SK-N-SH (cell line): ENCODE data around the gene TMCO2. TPM values are rescaled to one million over a fixed set of nuclear protein-coding genes. Genes with fewer than 3 reads are reported as not detected.

ENCODE experiments used
- CTCF ChIA-PET: fragments of 300-600, 350-600 bp; formaldehyde crosslinking; extraction: SDS; loops from one replicate; lab custom pipeline; 2021; lab: Yijun Ruan, JAX
- POLR2A ChIA-PET: fragments of 350-600 bp; sonication (Branson Sonifier 250); formaldehyde crosslinking; extraction: SDS; loops from one replicate; lab custom pipeline; 2020; ENCODE audit warnings: antibody characterized with exemption, inconsistent platforms; lab: Yijun Ruan, JAX
- DNase-seq: peaks from one replicate; pipeline ENCODE4 v3.0.0; 2012
- H2AFZ ChIP-seq: fragments of 200-600 bp; sonication (generic); 2 replicates; pipeline ENCODE4 v1.8.1; 2016; ENCODE audit warnings: antibody characterized with exemption, mild to moderate bottlenecking, low read depth
- H3F3A ChIP-seq: fragments of 200-600 bp; sonication (generic); replicated peaks from 2 replicates; pipeline ENCODE3; 2016; ENCODE audit warnings: antibody characterized with exemption, mild to moderate bottlenecking; ENCODE audit not compliant: insufficient read depth
- H3K27ac ChIP-seq, 2 experiments: fragments of 200-500 bp in 1 of 2; fragments of 200-600 bp in 1 of 2; sonication (Bioruptor generic) in 1 of 2; sonication (generic), shearing (Covaris generic) in 1 of 2; 2 replicates each; pipeline versions ENCODE4 v1.5.1 to v1.6.1; 2014 to 2016; ENCODE audit warnings: low read depth in 2 of 2, inconsistent platforms in 1 of 2, low read length in 1 of 2, mild to moderate bottlenecking in 1 of 2, mixed read lengths in 1 of 2
- H3K27me3 ChIP-seq: fragments of 200-600 bp; sonication (generic), shearing (Covaris generic); 2 replicates; pipeline ENCODE4 v1.6.1; 2016; ENCODE audit warnings: mixed run types; ENCODE audit not compliant: insufficient read depth
- H3K36me3 ChIP-seq, 2 experiments: fragments of 200-500 bp in 1 of 2; fragments of 200-600 bp in 1 of 2; sonication (Bioruptor generic) in 1 of 2; sonication (generic) in 1 of 2; replicated peaks in 1 of 2; 2 replicates each; pipeline versions ENCODE3 to v1.5.1; 2014 to 2016; ENCODE audit warnings: low read length in 1 of 2, mild to moderate bottlenecking in 1 of 2; ENCODE audit not compliant: insufficient read depth in 2 of 2, control insufficient read depth in 1 of 2
- H3K4me1 ChIP-seq, 2 experiments: fragments of 200-500 bp in 1 of 2; fragments of 200-600 bp in 1 of 2; sonication (Bioruptor generic) in 1 of 2; sonication (generic), shearing (Covaris generic) in 1 of 2; 2 replicates each; pipeline versions ENCODE4 v1.5.1 to v1.6.1; 2014 to 2016; ENCODE audit warnings: low read depth in 1 of 2, low read length in 1 of 2, mixed run types in 1 of 2; ENCODE audit not compliant: insufficient read depth in 2 of 2, control insufficient read depth in 1 of 2
- H3K4me2 ChIP-seq: fragments of 200-600 bp; sonication (generic), shearing (Covaris generic); 2 replicates; pipeline ENCODE4 v1.6.1; 2017; ENCODE audit warnings: mixed run types
- H3K4me3 ChIP-seq, 2 experiments: fragments of 200-500 bp in 1 of 2; fragments of 200-600 bp in 1 of 2; sonication (Bioruptor generic) in 1 of 2; sonication (generic), shearing (Covaris generic) in 1 of 2; 2 replicates each; pipeline versions ENCODE4 v1.5.1 to v1.8.1; 2014 to 2016; ENCODE audit warnings: low read depth in 2 of 2, inconsistent platforms in 1 of 2, low read length in 1 of 2, mild to moderate bottlenecking in 1 of 2, mixed read lengths in 1 of 2, moderate library complexity in 1 of 2
- H3K79me2 ChIP-seq: fragments of 200-600 bp; sonication (generic); 2 replicates; pipeline ENCODE4 v1.8.1; 2017; ENCODE audit warnings: mild to moderate bottlenecking; ENCODE audit not compliant: insufficient read depth
- H3K9ac ChIP-seq: fragments of 200-600 bp; sonication (generic); 2 replicates; pipeline ENCODE4 v1.6.1; 2017; ENCODE audit warnings: mixed run types
- H3K9me2 ChIP-seq: fragments of 200-600 bp; sonication (generic); 2 replicates; pipeline ENCODE4 v1.6.1; 2017; ENCODE audit warnings: mixed run types
- H3K9me3 ChIP-seq: fragments of 200-600 bp; sonication (generic); 2 replicates; pipeline ENCODE4 v1.6.1; 2017; ENCODE audit warnings: mixed run types, mild to moderate bottlenecking, moderate library complexity
- H4K20me1 ChIP-seq: fragments of 200-600 bp; sonication (generic); 2 replicates; pipeline ENCODE4 v1.6.1; 2017; ENCODE audit warnings: mild to moderate bottlenecking, mixed run types; ENCODE audit not compliant: insufficient read depth
- FOSL2 ChIP-seq: IDR thresholded peaks from 2 replicates; pipeline ENCODE4 v1.4.0; 2012; ENCODE audit warnings: low read depth, mild to moderate bottlenecking, moderate library complexity, borderline replicate concordance
- FOXJ3 ChIP-seq: sonication (generic); formaldehyde crosslinking; IDR thresholded peaks from 2 replicates; pipeline ENCODE4 v1.5.1; 2020; ENCODE audit warnings: mild to moderate bottlenecking, missing genetic modification reagents
- GATA2 ChIP-seq: sonication (generic); formaldehyde crosslinking; IDR thresholded peaks from 2 replicates; pipeline ENCODE4 v1.5.0; 2020; ENCODE audit warnings: mild to moderate bottlenecking, missing genetic modification reagents
- MAX ChIP-seq: IDR thresholded peaks from 2 replicates; pipeline ENCODE4 v1.4.0; 2012; ENCODE audit warnings: low read depth
- PBX3 ChIP-seq: IDR thresholded peaks from 2 replicates; pipeline ENCODE4; 2012
- POLR2AphosphoS5 ChIP-seq: IDR thresholded peaks from 2 replicates; pipeline ENCODE4 v1.6.1; 2012; ENCODE audit warnings: low read depth, low read length
- SMC3 ChIP-seq: IDR thresholded peaks from 2 replicates; pipeline ENCODE4 v1.6.1; 2012; ENCODE audit warnings: low read depth, low read length, improper control_type of control experiment
- TAF1 ChIP-seq: IDR thresholded peaks from 2 replicates; pipeline ENCODE4 v1.6.1; 2012; ENCODE audit warnings: low read depth, mild to moderate bottlenecking, low read length, moderate library complexity, borderline replicate concordance
- TCF12 ChIP-seq: IDR thresholded peaks from 2 replicates; pipeline ENCODE4 v1.4.0; 2012
- USF1 ChIP-seq: IDR thresholded peaks from 2 replicates; pipeline ENCODE4 v1.4.0; 2012; ENCODE audit warnings: low read depth, borderline replicate concordance
- YY1 ChIP-seq: IDR thresholded peaks from 2 replicates; pipeline ENCODE4 v1.4.0; 2012; ENCODE audit warnings: low read depth, mild to moderate bottlenecking
- ZBTB33 ChIP-seq: IDR thresholded peaks from 2 replicates; pipeline ENCODE4 v1.4.0; 2012; ENCODE audit warnings: low read depth, borderline replicate concordance
- WGBS: methylation state at CpG from one replicate; pipeline ENCODE4 v1.1.6; 2017; ENCODE audit warnings: low lambda C conversion rate; 5-methylcytosine and 5-hydroxymethylcytosine counted together
- polyA plus RNA-seq, 3 experiments: library from polyadenylated mRNA; depleted of rRNA; stranded (reverse); fragments of >200 nt; gene quantifications; 2 replicates each; pipeline ENCODE4 v1.2.3, GENCODE V29; 2012

The TMCO2 gene
- polyA plus RNA-seq, 1 of the 3 experiments (the other 2 are of a cell fraction) = not detected

- H3K4me2 ChIP-seq = no peak overlapping the region
- ChIA-PET POLR2A (no interaction called here), CTCF (interaction anchor here (1.3 to 2.4 kb wide), 6 partner anchors 16 to 131 kb away, joined by 3 to 10 read pairs (median 5); no protein-coding TSS in a partner anchor)
- 89% methylated on average over 4 of the region's 4 CpGs for WGBS
- H3K9me2 ChIP-seq = no peaks in the 10 kb centered on the region
- no peak for DNase-seq
- H3K9me3 ChIP-seq = no peaks in the 10 kb centered on the region
- no peak overlapping the region for H3K9ac ChIP-seq
- no peak overlapping the region for H3K27ac ChIP-seq
- peaks cover 19% of the 10 kb centered on the region; the same call in 1 of the 2 replicates for H3K79me2 ChIP-seq
- no peak overlapping the region for H3K4me3 ChIP-seq
- H3K36me3 ChIP-seq = peaks cover 58 to 66% of the 10 kb centered on the region in 2 experiments
- H4K20me1 ChIP-seq = no peaks in the 10 kb centered on the region
- no peaks in the 10 kb centered on the region for H3F3A ChIP-seq
- no peak overlapping the region for H2AFZ ChIP-seq
- no peak for TF ChIP-seq SMC3
- no peak for TF ChIP-seq TCF12
- TF ChIP-seq TAF1 = no peak
- TF ChIP-seq PBX3 = no peak
- TF ChIP-seq GATA2 = no peak
- TF ChIP-seq ZBTB33 = no peak
- TF ChIP-seq POLR2AphosphoS5 = no peak
- TF ChIP-seq YY1 = no peak
- TF ChIP-seq, all 33 proteins: peak for 0
- H3K27me3 ChIP-seq = no peaks in the 10 kb centered on the region
- H3K4me1 ChIP-seq = no peaks in the 10 kb centered on the region; a peak in 1 of 4 replicates
Observed at GRCh38 chr1:40273547-40274166, 25.9 kb downstream of the TMCO2 start.

- POLR2A ChIA-PET = no interaction called here
- H3K36me3 ChIP-seq = peaks cover 52 to 65% of the 10 kb centered on the region in 2 experiments
Observed at GRCh38 chr1:40274331-40274730, 26.6 kb downstream of the TMCO2 start.

More at GRCh38 chr1:40274331-40274730, 26.6 kb downstream of the TMCO2 start:
- Histone ChIP-seq H3K9me2 (no peaks in the 10 kb centered on the region), H3K79me2 (peaks cover 21% of the 10 kb centered on the region; the same call in 1 of the 2 replicates), H3K9me3 (no peaks in the 10 kb centered on the region), H3K4me3 (no peak overlapping the region), H4K20me1 (no peaks in the 10 kb centered on the region), H3K27ac (no peak overlapping the region), H3K4me1 (no peaks in the 10 kb centered on the region; a peak in 1 of 4 replicates), H3K4me2 (no peak overlapping the region)
- WGBS = 89% methylated on average over 2 of the region's 2 CpGs
- DNase-seq = no peak
- TF ChIP-seq FOXJ3 (CRISPR knock-in tag) = no peak
- no peak for TF ChIP-seq USF1
- no peak for TF ChIP-seq FOSL2
- TF ChIP-seq MAX = no peak
- TF ChIP-seq, all 33 proteins: peak for 0
- H3F3A ChIP-seq = peaks cover 5% of the 10 kb centered on the region
- H2AFZ ChIP-seq = no peak overlapping the region
- H3K27me3 ChIP-seq = no peaks in the 10 kb centered on the region
- CTCF ChIA-PET = interaction anchor here (0.7 to 2.4 kb wide), 5 partner anchors 18 to 130 kb away, joined by 3 to 10 read pairs (median 3); no protein-coding TSS in a partner anchor
- H3K9ac ChIP-seq = no peak overlapping the region
